ENCODE data around the gene ARHGAP22. TPM values are rescaled to one million over a fixed set of nuclear protein-coding genes. Genes with fewer than 3 reads are reported as not detected.

The ARHGAP22 gene
- total and polyA plus RNA-seq, 8 donors = 2.2 to 10.4 (median 2.8) TPM

- Histone ChIP-seq H3K36me3 (no peaks in the 10 kb centered on the region), H3K4me1 (no peaks in the 10 kb centered on the region), H3K9me3 (no peaks in the 10 kb centered on the region), H3K27me3 (no peaks in the 10 kb centered on the region), H3K27ac (no peak overlapping the region), H3K4me3 (no peak overlapping the region)
- DNase-seq (no peak), ATAC-seq (no peak)
- TF ChIP-seq, protein P1, sequence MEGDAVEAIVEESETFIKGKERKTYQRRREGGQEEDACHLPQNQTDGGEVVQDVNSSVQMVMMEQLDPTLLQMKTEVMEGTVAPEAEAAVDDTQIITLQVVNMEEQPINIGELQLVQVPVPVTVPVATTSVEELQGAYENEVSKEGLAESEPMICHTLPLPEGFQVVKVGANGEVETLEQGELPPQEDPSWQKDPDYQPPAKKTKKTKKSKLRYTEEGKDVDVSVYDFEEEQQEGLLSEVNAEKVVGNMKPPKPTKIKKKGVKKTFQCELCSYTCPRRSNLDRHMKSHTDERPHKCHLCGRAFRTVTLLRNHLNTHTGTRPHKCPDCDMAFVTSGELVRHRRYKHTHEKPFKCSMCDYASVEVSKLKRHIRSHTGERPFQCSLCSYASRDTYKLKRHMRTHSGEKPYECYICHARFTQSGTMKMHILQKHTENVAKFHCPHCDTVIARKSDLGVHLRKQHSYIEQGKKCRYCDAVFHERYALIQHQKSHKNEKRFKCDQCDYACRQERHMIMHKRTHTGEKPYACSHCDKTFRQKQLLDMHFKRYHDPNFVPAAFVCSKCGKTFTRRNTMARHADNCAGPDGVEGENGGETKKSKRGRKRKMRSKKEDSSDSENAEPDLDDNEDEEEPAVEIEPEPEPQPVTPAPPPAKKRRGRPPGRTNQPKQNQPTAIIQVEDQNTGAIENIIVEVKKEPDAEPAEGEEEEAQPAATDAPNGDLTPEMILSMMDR (IDR thresholded peaks at IDR 0.05) = no peak
- intact Hi-C loops (cut with DNase I) = no loop called here
Measured at GRCh38 chr10:48557511-48558123, 47.3 kb downstream of the ARHGAP22 start.

GRCh38 chr10:48556713-48557112 is 48.2 kb downstream of the ARHGAP22 start:
- no peaks in the 10 kb centered on the region for H3K27me3 ChIP-seq
- H3K27ac ChIP-seq = no peak overlapping the region
- ATAC-seq (no peak), DNase-seq (no peak)
- TF ChIP-seq, protein P1 (IDR thresholded peaks at IDR 0.05) = no peak
- H3K4me3 ChIP-seq = no peak overlapping the region
- intact Hi-C loops (cut with DNase I) = no loop called here
- no peaks in the 10 kb centered on the region for H3K9me3 ChIP-seq
- H3K4me1 ChIP-seq = peaks cover 0 to 3% of the 10 kb centered on the region in 2 donors
- no peaks in the 10 kb centered on the region for H3K36me3 ChIP-seq

- Histone ChIP-seq H3K4me3 (no peak overlapping the region), H3K4me1 (peaks cover 0 to 3% of the 10 kb centered on the region in 2 donors), H3K9me3 (no peaks in the 10 kb centered on the region), H3K27me3 (no peaks in the 10 kb centered on the region), H3K36me3 (no peaks in the 10 kb centered on the region), H3K27ac (no peak overlapping the region)
- DNase-seq (no peak), ATAC-seq (no peak)
- TF ChIP-seq, protein P1 (IDR thresholded peaks at IDR 0.05) = no peak
- intact Hi-C loops (cut with DNase I) = no loop called here
Measured at GRCh38 chr10:48556065-48556464, 48.8 kb downstream of the ARHGAP22 start.

- ATAC-seq = no peak
- intact Hi-C loops (cut with DNase I) = no loop called here
- no peak overlapping the region for H3K4me3 ChIP-seq
- TF ChIP-seq, protein P1 (IDR thresholded peaks at IDR 0.05) = no peak
- no peaks in the 10 kb centered on the region for H3K27me3 ChIP-seq
- no peaks in the 10 kb centered on the region for H3K9me3 ChIP-seq
- H3K36me3 ChIP-seq = no peaks in the 10 kb centered on the region
- DNase-seq = no peak
- H3K27ac ChIP-seq = no peak overlapping the region
- H3K4me1 ChIP-seq = peaks cover 0 to 3% of the 10 kb centered on the region in 2 donors
Measured at GRCh38 chr10:48555310-48556042, 49.4 kb downstream of the ARHGAP22 start.

- Histone ChIP-seq H3K36me3 (no peaks in the 10 kb centered on the region), H3K4me3 (no peak overlapping the region), H3K27me3 (no peaks in the 10 kb centered on the region), H3K9me3 (no peaks in the 10 kb centered on the region), H3K4me1 (peaks cover 0 to 3% of the 10 kb centered on the region in 2 donors), H3K27ac (no peak overlapping the region)
- TF ChIP-seq, protein P1 (IDR thresholded peaks at IDR 0.05) = no peak
- ATAC-seq (no peak), DNase-seq (no peak)
- intact Hi-C loops (cut with DNase I) = loop anchor here in 1 of 2 donors (5.0 kb wide), 1 partner anchor 103 kb away; no protein-coding TSS in a partner anchor
Measured at GRCh38 chr10:48554656-48555055, 50.2 kb downstream of the ARHGAP22 start.
